HepG2 (cell line): ENCODE results near the gene METTL1. TPM values are rescaled to one million over a fixed set of nuclear protein-coding genes. Genes with fewer than 3 reads are reported as not detected.

Experiments
- ATAC-seq: fragments of 200-7000 bp; cut with Tn5 transposase; 3 replicates; pipeline ENCODE4 v1.9.1; 2020; ENCODE audit warnings: mild to moderate bottlenecking, moderate library complexity
- BruUV-seq: library from RNA; stranded (reverse); fragments of 400-500 nt; replicated peaks from 2 replicates; lab custom pipeline; 2021; lab: Mats Ljungman, UMichigan
- CTCF ChIA-PET: fragments of 300-600 bp; formaldehyde crosslinking; extraction: SDS; loops from one replicate; lab custom pipeline; 2021; ENCODE audit warnings: low total read pairs, inconsistent platforms, low intra/inter-chr PET ratio; lab: Yijun Ruan, JAX
- POLR2A ChIA-PET: fragments of 350-600 bp; sonication (Branson Sonifier 250); formaldehyde crosslinking; loops from one replicate; lab custom pipeline; 2020; ENCODE audit warnings: antibody characterized with exemption, inconsistent platforms; lab: Yijun Ruan, JAX
- DNase-seq: peaks from one replicate; pipeline ENCODE4 v3.0.0-alpha.2; 2015; ENCODE audit warnings: low spot score
- FAIRE-seq: peaks from 3 replicates; lab custom pipeline; 2011; peaks lifted over from hg19 to GRCh38; lab: Jason Lieb, UNC
- H2AFZ ChIP-seq: one replicate; pipeline ENCODE4 v1.6.1; 2011; ENCODE audit warnings: low read length, inconsistent platforms
- H3K27ac ChIP-seq: fragments of 300-600 bp; 3 replicates; pipeline ENCODE4 v1.8.0; 2011; ENCODE audit warnings: mixed run types, mild to moderate bottlenecking, mixed read lengths, low read length, inconsistent platforms; ENCODE audit not compliant: insufficient read depth; ENCODE audit errors: extremely low read length
- H3K27me3 ChIP-seq, 2 experiments: fragments of 200-600 bp in 1 of 2; 2 replicates in 1 of 2; 3 replicates in 1 of 2; pipeline versions ENCODE4 v1.6.0 to v1.8.0; 2011; ENCODE audit warnings: low read length in 2 of 2, mild to moderate bottlenecking in 2 of 2, moderate library complexity in 2 of 2, inconsistent platforms in 1 of 2; ENCODE audit not compliant: insufficient read depth in 2 of 2, control insufficient read depth in 1 of 2
- H3K36me3 ChIP-seq, 2 experiments: fragments of 200-600 bp in 1 of 2; replicated peaks in 1 of 2; 2 replicates in 1 of 2; 3 replicates in 1 of 2; pipeline versions ENCODE4 v1.5.1 to v1.8.0; 2011; ENCODE audit warnings: low read length in 2 of 2, inconsistent platforms in 1 of 2; ENCODE audit not compliant: insufficient read depth in 2 of 2, control insufficient read depth in 1 of 2
- H3K4me1 ChIP-seq: 2 replicates; pipeline ENCODE4 v1.5.1; 2012; ENCODE audit warnings: low read length, inconsistent platforms; ENCODE audit not compliant: insufficient read depth
- H3K4me2 ChIP-seq: 2 replicates; pipeline ENCODE4 v1.6.0; 2011; ENCODE audit warnings: low read depth, low read length, inconsistent platforms
- H3K4me3 ChIP-seq, 3 experiments: fragments of 200-600 bp in 1 of 3; sonication (generic), shearing (Covaris generic) in 1 of 3; replicated peaks in 1 of 3; 2 replicates each; pipeline ENCODE4 v1.5.1; 2011 to 2016; ENCODE audit warnings: low read length in 3 of 3, inconsistent platforms in 2 of 3, low read depth in 2 of 3, mild to moderate bottlenecking in 2 of 3, control low read depth in 1 of 3, mixed read lengths in 1 of 3; ENCODE audit not compliant: insufficient read depth in 1 of 3
- H3K79me2 ChIP-seq: one replicate; pipeline ENCODE4 v1.6.1; 2011; ENCODE audit warnings: low read length, inconsistent platforms; ENCODE audit not compliant: insufficient read depth
- H3K9ac ChIP-seq: 2 replicates; pipeline ENCODE4 v1.6.0; 2011; ENCODE audit warnings: mild to moderate bottlenecking, low read depth, low read length, inconsistent platforms; ENCODE audit not compliant: insufficient read depth
- H3K9me3 ChIP-seq: 2 replicates; pipeline ENCODE4 v1.5.1; 2012; ENCODE audit warnings: mild to moderate bottlenecking, low read length
- H4K20me1 ChIP-seq: 2 replicates; pipeline ENCODE4 v1.6.0; 2011; ENCODE audit warnings: inconsistent platforms, mild to moderate bottlenecking, low read length, moderate library complexity; ENCODE audit not compliant: insufficient read depth
- SNRNP70 ChIP-seq: fragments of 200-400 bp; formaldehyde crosslinking; IDR thresholded peaks from 2 replicates; pipeline ENCODE4 v1.6.1; 2017; ENCODE audit warnings: mild to moderate bottlenecking, low read depth, low read length, moderate library complexity
- SYNCRIP ChIP-seq: fragments of 200-400 bp; formaldehyde crosslinking; IDR thresholded peaks from 2 replicates; pipeline ENCODE4 v1.6.1; 2018; ENCODE audit warnings: mild to moderate bottlenecking, low read depth, low read length; ENCODE audit not compliant: insufficient read depth
- XBP1 ChIP-seq: sonication (generic); formaldehyde crosslinking; IDR thresholded peaks from 2 replicates; pipeline ENCODE4 v1.5.0; 2020; ENCODE audit warnings: missing genetic modification reagents
- ZKSCAN5 ChIP-seq: sonication (generic); formaldehyde crosslinking; IDR thresholded peaks from 2 replicates; pipeline ENCODE4 v1.5.1; 2020; ENCODE audit warnings: mild to moderate bottlenecking, missing genetic modification reagents
- ZNF282 ChIP-seq: fragments of 450-650 bp; IDR thresholded peaks from 2 replicates; pipeline ENCODE4 v1.6.1; 2018; ENCODE audit not compliant: partially characterized antibody
- ZNF577 ChIP-seq: sonication (generic); formaldehyde crosslinking; IDR thresholded peaks from 2 replicates; pipeline ENCODE4 v1.4.0; 2020; ENCODE audit warnings: mild to moderate bottlenecking, low read depth, missing genetic modification reagents, borderline replicate concordance
- WGBS: methylation state at CpG from one replicate; pipeline ENCODE4 v1.1.6; 2017; ENCODE audit warnings: low lambda C conversion rate; 5-methylcytosine and 5-hydroxymethylcytosine counted together
- in situ Hi-C: cut with HindIII; loops from 2 replicates; pipeline ENCODE4 v1.10.0; 2017; ENCODE audit warnings: low pct_unique_long_range_greater_than_20kb; ENCODE audit not compliant: extremely low pct_ligation_motif_present
- intact Hi-C: fragments of 100-400 bp; cut with micrococcal nuclease; formaldehyde crosslinking; loops from one replicate; pipeline ENCODE4 v1.10.0; 2022; ENCODE audit not compliant: unreplicated experiment
- polyA plus RNA-seq, 8 experiments: library from polyadenylated mRNA; depleted of rRNA in 3 of 8; stranded (reverse) in 7 of 8; unstranded in 1 of 8; fragments of >200 nt; fragmentation: Illumina TruSeq in 4 of 8; extraction: Trizol in 4 of 8; gene quantifications; 2 replicates each; pipeline versions ENCODE4 v1.2.1 to v1.2.3, GENCODE V29; 2011 to 2016; ENCODE audit warnings: low read depth in 4 of 8, missing spikeins in 1 of 8, mixed read lengths in 1 of 8; ENCODE audit not compliant: insufficient read depth in 1 of 8
- total RNA-seq, 5 experiments: library from RNA; depleted of rRNA; stranded (reverse); fragments of >200 nt; fragmentation: Illumina TruSeq; extraction: Trizol; gene quantifications; 2 replicates each; pipeline ENCODE4 v1.2.3, GENCODE V29; 2016; ENCODE audit warnings: low read depth in 1 of 5
- TF ChIP-seq, protein P1 (sequence below): sonication (generic); formaldehyde crosslinking; IDR thresholded peaks from 2 replicates; pipeline ENCODE4 v1.4.0; 2020; ENCODE audit warnings: missing genetic modification reagents, borderline replicate concordance
- TF ChIP-seq, protein P2 (sequence below): IDR thresholded peaks from 2 replicates; pipeline ENCODE4 v1.6.1; 2016; ENCODE audit warnings: missing biosample characterization, missing genetic modification reagents, low read depth

METTL1 gene
- total and polyA plus RNA-seq, 2 of the 13 experiments (the other 11 are each of a cell fraction or from before 2014, with no cell fraction given): 34.7 to 36.9 TPM

DNA sequence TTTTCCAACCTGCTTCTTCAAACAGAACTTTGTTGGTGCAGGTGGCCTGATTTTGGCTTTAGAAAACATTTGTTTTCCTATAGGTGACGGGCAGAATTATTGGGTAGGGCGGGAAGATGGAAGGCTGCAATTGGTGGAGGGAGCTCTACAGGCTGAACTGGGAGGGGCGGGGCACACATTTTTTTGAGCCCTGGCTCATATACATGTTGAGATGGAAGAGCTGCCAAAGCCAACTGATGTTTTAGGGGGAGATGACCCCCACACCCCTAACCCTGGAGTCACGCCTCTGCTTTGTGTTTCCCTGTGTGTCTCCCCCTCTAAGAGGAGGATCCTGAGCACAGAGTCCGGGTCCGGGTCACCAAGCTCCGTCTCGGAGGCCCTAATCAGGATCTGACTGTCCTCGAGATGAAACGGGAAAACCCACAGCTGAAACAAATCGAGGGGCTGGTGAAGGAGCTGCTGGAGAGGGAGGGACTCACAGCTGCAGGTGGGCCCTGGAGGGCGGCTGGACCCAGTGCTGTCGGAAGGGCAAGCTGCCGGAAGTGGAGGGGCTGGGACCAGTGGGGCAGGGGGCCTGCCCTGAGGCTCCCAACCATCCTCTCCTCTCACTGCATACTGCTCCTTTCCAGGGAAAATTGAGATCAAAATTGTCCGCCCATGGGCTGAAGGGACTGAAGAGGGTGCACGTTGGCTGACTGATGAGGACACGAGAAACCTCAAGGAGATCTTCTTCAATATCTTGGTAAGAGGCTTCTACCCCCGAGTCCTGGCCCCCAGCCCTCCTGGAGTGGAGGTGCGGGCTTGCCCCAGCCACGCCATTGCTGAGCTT lies 51.9 kb downstream of the METTL1 start:
- H4K20me1 ChIP-seq: no peaks in the 10 kb centered on the region
- ATAC-seq (no peak), FAIRE-seq (no peak), DNase-seq (no peak)
- ChIA-PET POLR2A (no interaction called here), CTCF (no interaction called here)
- H3K4me2 ChIP-seq: no peak overlapping the region
- BruUV-seq: no TSS peak
- TF ChIP-seq XBP1 (CRISPR knock-in tag) (no peak), ZNF282 (no peak), ZNF577 (CRISPR knock-in tag) (no peak), SYNCRIP (no peak), ZKSCAN5 (no peak), SNRNP70 (no peak)
- TF ChIP-seq, protein P1, sequence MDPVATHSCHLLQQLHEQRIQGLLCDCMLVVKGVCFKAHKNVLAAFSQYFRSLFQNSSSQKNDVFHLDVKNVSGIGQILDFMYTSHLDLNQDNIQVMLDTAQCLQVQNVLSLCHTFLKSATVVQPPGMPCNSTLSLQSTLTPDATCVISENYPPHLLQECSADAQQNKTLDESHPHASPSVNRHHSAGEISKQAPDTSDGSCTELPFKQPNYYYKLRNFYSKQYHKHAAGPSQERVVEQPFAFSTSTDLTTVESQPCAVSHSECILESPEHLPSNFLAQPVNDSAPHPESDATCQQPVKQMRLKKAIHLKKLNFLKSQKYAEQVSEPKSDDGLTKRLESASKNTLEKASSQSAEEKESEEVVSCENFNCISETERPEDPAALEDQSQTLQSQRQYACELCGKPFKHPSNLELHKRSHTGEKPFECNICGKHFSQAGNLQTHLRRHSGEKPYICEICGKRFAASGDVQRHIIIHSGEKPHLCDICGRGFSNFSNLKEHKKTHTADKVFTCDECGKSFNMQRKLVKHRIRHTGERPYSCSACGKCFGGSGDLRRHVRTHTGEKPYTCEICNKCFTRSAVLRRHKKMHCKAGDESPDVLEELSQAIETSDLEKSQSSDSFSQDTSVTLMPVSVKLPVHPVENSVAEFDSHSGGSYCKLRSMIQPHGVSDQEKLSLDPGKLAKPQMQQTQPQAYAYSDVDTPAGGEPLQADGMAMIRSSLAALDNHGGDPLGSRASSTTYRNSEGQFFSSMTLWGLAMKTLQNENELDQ (CRISPR knock-in tag): no peak
- TF ChIP-seq, protein P2, sequence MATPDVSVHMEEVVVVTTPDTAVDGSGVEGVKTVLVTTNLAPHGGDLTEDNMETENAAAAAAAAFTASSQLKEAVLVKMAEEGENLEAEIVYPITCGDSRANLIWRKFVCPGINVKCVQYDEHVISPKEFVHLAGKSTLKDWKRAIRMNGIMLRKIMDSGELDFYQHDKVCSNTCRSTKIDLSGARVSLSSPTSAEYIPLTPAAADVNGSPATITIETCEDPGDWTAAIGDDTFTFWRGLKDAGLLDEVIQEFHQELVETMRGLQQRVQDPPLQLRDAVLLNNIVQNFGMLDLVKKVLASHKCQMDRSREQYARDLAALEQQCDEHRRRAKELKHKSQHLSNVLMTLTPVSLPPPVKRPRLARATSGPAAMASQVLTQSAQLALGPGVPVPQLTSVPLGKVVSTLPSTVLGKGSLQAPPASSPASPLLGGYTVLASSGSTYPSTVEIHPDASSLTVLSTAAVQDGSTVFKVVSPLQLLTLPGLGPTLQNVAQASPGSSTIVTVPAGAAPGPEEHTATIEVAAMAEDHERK (CRISPR knock-in tag): no peak
- H3K27me3 ChIP-seq: no peaks in the 10 kb centered on the region
- H3K79me2 ChIP-seq: no peaks in the 10 kb centered on the region
- WGBS: 93% methylated on average over 17 of the region's 20 CpGs
- H3K4me1 ChIP-seq: peaks cover 5% of the 10 kb centered on the region; the same call in 1 of the 2 replicates
- no peaks in the 10 kb centered on the region for H3K9me3 ChIP-seq
- in situ Hi-C loops (no loop called here), intact Hi-C loops (no loop called here)
- peaks cover 19 to 53% of the 10 kb centered on the region in 2 experiments for H3K36me3 ChIP-seq
- no peak overlapping the region for H3K27ac ChIP-seq
- H3K9ac ChIP-seq: no peak overlapping the region
- H2AFZ ChIP-seq: no peak overlapping the region
- H3K4me3 ChIP-seq: no peak overlapping the region
